H9 (cell line): ENCODE data around the gene IL1RAP. TPM values are rescaled to one million over a fixed set of nuclear protein-coding genes. Genes with fewer than 3 reads are reported as not detected.

Source experiments
- DNase-seq: peaks from one replicate; pipeline ENCODE4 v3.0.0-alpha.2; 2017
- H2AFZ ChIP-seq: one replicate; pipeline ENCODE4 v1.6.1; 2013; ENCODE audit warnings: mild to moderate bottlenecking, low read length, control low read depth, moderate library complexity
- H2AK5ac ChIP-seq: 2 replicates; pipeline ENCODE4 v1.6.1; 2013; ENCODE audit warnings: low read length, control low read depth, mixed read lengths; ENCODE audit not compliant: insufficient read length
- H2BK120ac ChIP-seq: one replicate; pipeline ENCODE4 v1.6.1; 2013; ENCODE audit warnings: low read depth, mild to moderate bottlenecking, low read length, control low read depth, inconsistent platforms; ENCODE audit not compliant: poor library complexity, severe bottlenecking
- H2BK12ac ChIP-seq: 2 replicates; pipeline ENCODE4 v1.6.1; 2013; ENCODE audit warnings: low read length, control low read depth, mixed read lengths, low read depth; ENCODE audit not compliant: insufficient read length
- H2BK15ac ChIP-seq: 2 replicates; pipeline ENCODE4 v1.6.1; 2013; ENCODE audit warnings: low read depth, low read length, control low read depth
- H2BK20ac ChIP-seq: one replicate; pipeline ENCODE4 v1.6.1; 2013; ENCODE audit warnings: low read depth, mild to moderate bottlenecking, low read length, control low read depth, inconsistent platforms; ENCODE audit not compliant: poor library complexity, severe bottlenecking
- H2BK5ac ChIP-seq: 2 replicates; pipeline ENCODE4 v1.6.1; 2013; ENCODE audit warnings: low read length, control low read depth, mixed read lengths; ENCODE audit not compliant: insufficient read length
- H3K14ac ChIP-seq: 2 replicates; pipeline ENCODE4 v1.6.1; 2013; ENCODE audit warnings: low read length, control low read depth; ENCODE audit not compliant: insufficient read depth
- H3K18ac ChIP-seq: 2 replicates; pipeline ENCODE4 v1.6.1; 2013; ENCODE audit warnings: low read depth, mild to moderate bottlenecking, mixed read lengths, low read length, control low read depth; ENCODE audit not compliant: insufficient read length
- H3K23ac ChIP-seq: 2 replicates; pipeline ENCODE4 v1.6.1; 2013; ENCODE audit warnings: low read length, control low read depth, mixed read lengths, low read depth; ENCODE audit not compliant: insufficient read length
- H3K23me2 ChIP-seq: 2 replicates; pipeline ENCODE4 v1.6.1; 2013; ENCODE audit warnings: low read depth, mild to moderate bottlenecking, mixed read lengths, low read length, control low read depth; ENCODE audit not compliant: insufficient read length, poor library complexity, severe bottlenecking
- H3K27ac ChIP-seq: 2 replicates; pipeline ENCODE4 v1.5.1; 2013; ENCODE audit warnings: low read length, control low read depth, mixed read lengths, low read depth; ENCODE audit not compliant: insufficient read length
- H3K27me3 ChIP-seq: 2 replicates; pipeline ENCODE4 v1.6.1; 2013; ENCODE audit warnings: low read length, control low read depth, inconsistent platforms; ENCODE audit not compliant: insufficient read depth
- H3K4ac ChIP-seq: 2 replicates; pipeline ENCODE4 v1.6.1; 2013; ENCODE audit warnings: low read depth, mild to moderate bottlenecking, control low read depth, inconsistent platforms, low read length, moderate library complexity
- H3K4me1 ChIP-seq: 2 replicates; pipeline ENCODE4 v1.6.1; 2013; ENCODE audit warnings: low read length, control low read depth, inconsistent platforms; ENCODE audit not compliant: insufficient read depth
- H3K4me2 ChIP-seq: 2 replicates; pipeline ENCODE4 v1.6.1; 2013; ENCODE audit warnings: low read length, control low read depth, mixed read lengths; ENCODE audit not compliant: insufficient read length, insufficient read depth
- H3K56ac ChIP-seq: 2 replicates; pipeline ENCODE4 v1.6.1; 2013; ENCODE audit warnings: low read depth, mild to moderate bottlenecking, mixed read lengths, low read length, control low read depth; ENCODE audit not compliant: insufficient read length
- H3K79me1 ChIP-seq: 2 replicates; pipeline ENCODE4 v1.6.1; 2013; ENCODE audit warnings: low read depth, mild to moderate bottlenecking, moderate library complexity, low read length, control low read depth, inconsistent platforms; ENCODE audit not compliant: insufficient read depth, poor library complexity, severe bottlenecking
- H3K79me2 ChIP-seq: 2 replicates; pipeline ENCODE4 v1.6.1; 2013; ENCODE audit warnings: low read length, control low read depth, inconsistent platforms; ENCODE audit not compliant: insufficient read depth
- H3K9ac ChIP-seq: 2 replicates; pipeline ENCODE4 v1.6.1; 2013; ENCODE audit warnings: low read length, control low read depth, mixed read lengths; ENCODE audit not compliant: insufficient read length; ENCODE audit errors: extremely low read depth
- H3K9me3 ChIP-seq: one replicate; pipeline ENCODE4 v1.6.1; 2013; ENCODE audit warnings: low read depth, low read length, inconsistent platforms; ENCODE audit not compliant: control insufficient read depth
- H3T11ph ChIP-seq: one replicate; pipeline ENCODE4 v1.6.1; 2013; ENCODE audit warnings: mild to moderate bottlenecking, low read length, control low read depth, inconsistent platforms
- H4K20me1 ChIP-seq: one replicate; pipeline ENCODE4 v1.6.1; 2013; ENCODE audit not compliant: control insufficient read depth, insufficient read length, insufficient read depth
- H4K5ac ChIP-seq: 2 replicates; pipeline ENCODE4 v1.6.1; 2013; ENCODE audit warnings: low read depth, mild to moderate bottlenecking, mixed read lengths, low read length, control low read depth; ENCODE audit not compliant: insufficient read length
- H4K8ac ChIP-seq: replicated peaks from 2 replicates; pipeline ENCODE4 v1.6.1; 2013; ENCODE audit warnings: low read length, control low read depth, mixed read lengths, low read depth; ENCODE audit not compliant: insufficient read length
- H4K91ac ChIP-seq: 2 replicates; pipeline ENCODE4 v1.6.1; 2013; ENCODE audit warnings: low read depth, mild to moderate bottlenecking, moderate library complexity, mixed read lengths, low read length, control low read depth; ENCODE audit not compliant: insufficient read length
- H3K27ac Mint-ChIP-seq, 3 experiments: 2 replicates in 2 of 3; 3 replicates in 1 of 3; pipeline ENCODE4 v1.8.0; 2020 to 2021; ENCODE audit warnings: mixed read lengths in 3 of 3, mild to moderate bottlenecking in 1 of 3, moderate library complexity in 1 of 3
- H3K27me3 Mint-ChIP-seq: 2 replicates; pipeline ENCODE4 v1.8.0; 2021; ENCODE audit warnings: low read depth, mild to moderate bottlenecking, moderate library complexity, mixed read lengths
- H3K36me3 Mint-ChIP-seq, 3 experiments: 2 replicates in 2 of 3; 3 replicates in 1 of 3; pipeline ENCODE4 v1.8.0; 2020 to 2021; ENCODE audit warnings: low read depth in 3 of 3, mixed read lengths in 3 of 3; ENCODE audit not compliant: insufficient read depth in 1 of 3
- H3K4me1 Mint-ChIP-seq, 2 experiments: 2 replicates each; pipeline ENCODE4 v1.8.0; 2020; ENCODE audit warnings: mixed read lengths in 2 of 2
- H3K4me3 Mint-ChIP-seq, 2 experiments: 2 replicates in 1 of 2; 3 replicates in 1 of 2; pipeline ENCODE4 v1.8.0; 2020 to 2021; ENCODE audit warnings: mild to moderate bottlenecking in 2 of 2, mixed read lengths in 2 of 2, moderate library complexity in 1 of 2
- H3K9me3 Mint-ChIP-seq, 2 experiments: 2 replicates in 1 of 2; 3 replicates in 1 of 2; pipeline ENCODE4 v1.8.0; 2020; ENCODE audit warnings: mild to moderate bottlenecking in 2 of 2, mixed read lengths in 2 of 2, moderate library complexity in 1 of 2
- WGBS: extraction: QIAGEN DNeasy Blood & Tissue Kit; methylation state at CpG from one replicate; pipeline ENCODE4 v1.1.7; 2013; ENCODE audit warnings: missing lambda C conversion rate, low lambda C conversion rate, mixed read lengths; ENCODE audit not compliant: insufficient read length; ENCODE audit errors: extremely low coverage; 5-methylcytosine and 5-hydroxymethylcytosine counted together
- total RNA-seq: library from RNA; stranded (reverse); gene quantifications from 2 replicates; pipeline ENCODE4 v1.2.1, GENCODE V29; 2021
- TF ChIP-seq, protein P1 (sequence below): fragments of 200-600 bp; sonication (generic); conservative IDR thresholded peaks from 3 replicates; pipeline ENCODE4 v1.8.0; 2021; ENCODE audit warnings: antibody characterized with exemption, mild to moderate bottlenecking

The IL1RAP gene
- total RNA-seq, 1 experiment from 2014 or later: 4.6 TPM

DNA sequence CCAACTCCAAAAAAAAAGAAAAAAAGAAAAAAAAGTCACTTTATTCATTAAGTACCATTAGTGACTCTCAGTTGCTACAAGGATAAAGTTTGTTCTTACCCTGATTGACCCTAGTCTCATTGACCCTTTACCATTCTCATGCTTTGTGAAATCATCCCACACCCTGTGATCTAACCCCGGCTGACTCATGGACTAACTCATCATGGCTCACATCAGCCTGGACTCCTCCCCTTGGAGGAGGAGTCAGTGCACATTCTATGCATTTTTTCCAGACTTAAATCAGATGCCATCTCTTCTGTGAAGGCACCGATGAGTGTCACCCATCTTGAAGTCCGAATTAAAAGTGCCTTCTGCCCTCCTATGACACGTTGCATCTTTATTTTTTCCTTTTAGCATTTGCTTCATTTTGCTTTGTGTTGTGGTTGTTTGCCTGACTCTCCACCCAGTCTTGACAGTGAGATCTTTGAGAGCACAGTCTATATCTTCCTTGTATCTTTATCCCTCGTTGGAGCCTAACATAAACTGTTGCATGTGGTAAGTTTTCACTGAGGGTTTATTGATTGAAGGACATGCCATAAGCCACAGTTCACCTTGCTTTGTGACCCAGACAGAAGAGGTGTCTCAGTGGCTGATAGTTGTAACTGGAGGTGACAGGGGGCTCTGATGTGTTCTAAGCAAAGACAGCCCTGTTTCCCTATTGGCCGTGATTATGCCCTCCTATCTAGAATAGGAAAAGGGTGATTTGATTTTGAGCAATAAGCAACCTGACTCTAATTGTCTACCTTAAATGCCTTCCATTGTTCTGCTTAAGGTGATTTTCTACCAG lies 72.1 kb downstream of the IL1RAP start:
- H3K4ac ChIP-seq: no peak overlapping the region
- H3K18ac ChIP-seq: no peak overlapping the region
- no peaks in the 10 kb centered on the region for H3K79me1 ChIP-seq
- no peak overlapping the region for H4K91ac ChIP-seq
- H2BK12ac ChIP-seq: no peak overlapping the region
- H3K4me1 Mint-ChIP-seq: peaks cover 11 to 16% of the 10 kb centered on the region in 2 experiments
- no peaks in the 10 kb centered on the region for H3K79me2 ChIP-seq
- no peak overlapping the region for H3K27ac ChIP-seq
- no peaks in the 10 kb centered on the region for H4K20me1 ChIP-seq
- peak; percentile 58 for DNase-seq
- H3K23ac ChIP-seq: no peak overlapping the region
- WGBS: no CpG with 5 or more reads among the region's 6 CpGs
- no peak overlapping the region for H3K4me2 ChIP-seq
- no peak overlapping the region for H3K9ac ChIP-seq
- no peak overlapping the region for H2AK5ac ChIP-seq
- H2BK20ac ChIP-seq: no peak overlapping the region
- H3T11ph ChIP-seq: no peak overlapping the region
- TF ChIP-seq, protein P1, sequence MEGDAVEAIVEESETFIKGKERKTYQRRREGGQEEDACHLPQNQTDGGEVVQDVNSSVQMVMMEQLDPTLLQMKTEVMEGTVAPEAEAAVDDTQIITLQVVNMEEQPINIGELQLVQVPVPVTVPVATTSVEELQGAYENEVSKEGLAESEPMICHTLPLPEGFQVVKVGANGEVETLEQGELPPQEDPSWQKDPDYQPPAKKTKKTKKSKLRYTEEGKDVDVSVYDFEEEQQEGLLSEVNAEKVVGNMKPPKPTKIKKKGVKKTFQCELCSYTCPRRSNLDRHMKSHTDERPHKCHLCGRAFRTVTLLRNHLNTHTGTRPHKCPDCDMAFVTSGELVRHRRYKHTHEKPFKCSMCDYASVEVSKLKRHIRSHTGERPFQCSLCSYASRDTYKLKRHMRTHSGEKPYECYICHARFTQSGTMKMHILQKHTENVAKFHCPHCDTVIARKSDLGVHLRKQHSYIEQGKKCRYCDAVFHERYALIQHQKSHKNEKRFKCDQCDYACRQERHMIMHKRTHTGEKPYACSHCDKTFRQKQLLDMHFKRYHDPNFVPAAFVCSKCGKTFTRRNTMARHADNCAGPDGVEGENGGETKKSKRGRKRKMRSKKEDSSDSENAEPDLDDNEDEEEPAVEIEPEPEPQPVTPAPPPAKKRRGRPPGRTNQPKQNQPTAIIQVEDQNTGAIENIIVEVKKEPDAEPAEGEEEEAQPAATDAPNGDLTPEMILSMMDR: no peak
- no peak overlapping the region for H4K8ac ChIP-seq
- H3K14ac ChIP-seq: no peak overlapping the region
- no peak overlapping the region for H2AFZ ChIP-seq
- no peaks in the 10 kb centered on the region for H3K23me2 ChIP-seq
- no peak overlapping the region for H3K56ac ChIP-seq
- H3K27ac Mint-ChIP-seq: peak overlapping the region in 1 of 3 experiments; percentile 15; a peak in 2 of 7 replicates
- H4K5ac ChIP-seq: no peak overlapping the region
- H3K36me3 Mint-ChIP-seq: no peaks in the 10 kb centered on the region
- no peak overlapping the region for H2BK15ac ChIP-seq
- no peaks in the 10 kb centered on the region for H3K27me3 Mint-ChIP-seq
- H3K27me3 ChIP-seq: no peaks in the 10 kb centered on the region
- no peak overlapping the region for H2BK5ac ChIP-seq
- peaks cover 11% of the 10 kb centered on the region for H3K4me1 ChIP-seq
- no peaks in the 10 kb centered on the region for H3K9me3 ChIP-seq
- H2BK120ac ChIP-seq: no peak overlapping the region
- no peaks in the 10 kb centered on the region for H3K9me3 Mint-ChIP-seq
- no peak overlapping the region for H3K4me3 Mint-ChIP-seq
